Calu3 (cell line): ENCODE data around the gene CDK14. TPM values are rescaled to one million over a fixed set of nuclear protein-coding genes. Genes with fewer than 3 reads are reported as not detected.

Experiments
- BruUV-seq: library from RNA; stranded (reverse); fragments of 400-500 nt; replicated peaks from 2 replicates; lab custom pipeline; 2021; lab: Mats Ljungman, UMichigan
- CTCF ChIA-PET: fragments of 300-600 bp; sonication (Branson Sonifier 250); formaldehyde crosslinking; loops from one replicate; lab custom pipeline; 2022; ENCODE audit warnings: antibody characterized with exemption; lab: Charles Lee
- DNase-seq: peaks from one replicate; pipeline ENCODE4 v3.0.0; 2022
- H3K27ac Mint-ChIP-seq: one replicate; pipeline ENCODE4 v1.8.0; 2022; ENCODE audit warnings: mixed read lengths; ENCODE audit not compliant: unreplicated experiment
- H3K27me3 Mint-ChIP-seq: one replicate; pipeline ENCODE4 v1.8.0; 2022; ENCODE audit warnings: mixed read lengths; ENCODE audit not compliant: unreplicated experiment
- H3K36me3 Mint-ChIP-seq: one replicate; pipeline ENCODE4 v1.8.0; 2022; ENCODE audit warnings: mild to moderate bottlenecking, moderate library complexity, mixed read lengths; ENCODE audit not compliant: insufficient read depth, unreplicated experiment
- H3K4me1 Mint-ChIP-seq: one replicate; pipeline ENCODE4 v1.8.0; 2022; ENCODE audit warnings: mild to moderate bottlenecking, low read depth, mixed read lengths; ENCODE audit not compliant: unreplicated experiment
- H3K4me3 Mint-ChIP-seq: one replicate; pipeline ENCODE4 v1.8.0; 2022; ENCODE audit warnings: mild to moderate bottlenecking, low read depth, moderate library complexity, mixed read lengths; ENCODE audit not compliant: unreplicated experiment
- H3K9me3 Mint-ChIP-seq: one replicate; pipeline ENCODE4 v1.8.0; 2022; ENCODE audit warnings: low read depth, mixed read lengths; ENCODE audit not compliant: unreplicated experiment
- CTCF ChIP-seq: fragments of 200-600 bp; IDR thresholded peaks from one replicate; pipeline ENCODE4 v1.8.0; 2022; ENCODE audit warnings: antibody characterized with exemption; ENCODE audit not compliant: unreplicated experiment
- intact Hi-C: fragments of 100-400 bp; cut with micrococcal nuclease; formaldehyde crosslinking; loops from one replicate; pipeline ENCODE4 v1.10.0; 2022; ENCODE audit not compliant: unreplicated experiment
- total RNA-seq: library from RNA; stranded (reverse); gene quantifications from 2 replicates; pipeline ENCODE4 v1.2.3, GENCODE V29; 2022

Gene CDK14
- total RNA-seq, 1 experiment from 2014 or later, result 29.4 TPM

- Mint-ChIP-seq H3K27ac (no peak overlapping the region), H3K4me3 (no peak overlapping the region), H3K4me1 (no peaks in the 10 kb centered on the region), H3K36me3 (no peaks in the 10 kb centered on the region), H3K9me3 (no peaks in the 10 kb centered on the region), H3K27me3 (no peaks in the 10 kb centered on the region)
- DNase-seq, result no peak
- TF ChIP-seq CTCF, result no peak
- intact Hi-C loops, result no loop called here
- CTCF ChIA-PET, result no interaction called here
- no TSS peak for BruUV-seq
Observed at GRCh38 chr7:90917539-90917938, 321.4 kb downstream of the CDK14 start.

DNA sequence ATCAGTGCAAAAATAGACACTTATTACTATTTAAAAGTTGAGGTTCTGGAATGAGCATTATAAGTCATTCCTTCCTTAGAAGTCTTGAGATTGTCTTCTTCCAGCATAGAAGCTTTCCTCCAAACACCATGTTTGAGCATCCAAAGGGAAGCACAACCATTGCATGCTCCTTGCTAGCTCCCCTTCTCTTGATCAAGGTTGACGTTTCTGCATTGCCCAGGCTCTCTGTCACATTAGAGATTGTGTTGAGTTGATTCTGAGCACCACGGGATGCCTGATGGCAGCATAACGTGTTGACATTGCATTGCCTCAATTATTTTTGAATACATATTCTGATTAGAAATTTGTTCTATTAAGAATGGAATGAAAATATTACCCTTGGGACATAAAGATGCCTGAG is 322.2 kb downstream of the CDK14 start:
- no peak for DNase-seq
- no peak overlapping the region for H3K4me3 Mint-ChIP-seq
- BruUV-seq, result no TSS peak
- no peak overlapping the region for H3K27ac Mint-ChIP-seq
- H3K36me3 Mint-ChIP-seq, result no peaks in the 10 kb centered on the region
- CTCF ChIA-PET, result no interaction called here
- no peaks in the 10 kb centered on the region for H3K27me3 Mint-ChIP-seq
- no peaks in the 10 kb centered on the region for H3K4me1 Mint-ChIP-seq
- intact Hi-C loops, result no loop called here
- no peak for TF ChIP-seq CTCF
- no peaks in the 10 kb centered on the region for H3K9me3 Mint-ChIP-seq

DNA sequence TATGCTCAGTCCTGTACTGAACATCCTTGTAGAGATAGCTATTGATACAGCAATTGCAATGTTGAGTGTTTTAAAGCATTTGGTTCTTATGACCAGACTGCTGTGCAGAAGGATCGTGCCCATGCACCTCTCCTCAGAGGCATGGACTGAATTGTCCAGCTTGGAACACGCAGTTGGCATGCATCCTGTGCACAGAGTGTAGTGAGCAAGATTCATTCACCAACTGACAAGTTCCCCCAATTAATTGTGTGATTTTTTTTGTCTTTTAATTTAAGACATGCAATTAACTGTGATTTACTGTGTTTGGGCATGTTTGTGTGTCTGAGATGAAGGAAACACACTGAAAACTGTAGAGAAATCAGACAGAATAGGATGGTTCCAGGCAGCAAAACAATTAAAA is 323.7 kb downstream of the CDK14 start:
- BruUV-seq, result no TSS peak
- intact Hi-C loops, result loop anchor here (10.0 kb wide), 1 partner anchor 165 kb away; no protein-coding TSS in a partner anchor

DNA sequence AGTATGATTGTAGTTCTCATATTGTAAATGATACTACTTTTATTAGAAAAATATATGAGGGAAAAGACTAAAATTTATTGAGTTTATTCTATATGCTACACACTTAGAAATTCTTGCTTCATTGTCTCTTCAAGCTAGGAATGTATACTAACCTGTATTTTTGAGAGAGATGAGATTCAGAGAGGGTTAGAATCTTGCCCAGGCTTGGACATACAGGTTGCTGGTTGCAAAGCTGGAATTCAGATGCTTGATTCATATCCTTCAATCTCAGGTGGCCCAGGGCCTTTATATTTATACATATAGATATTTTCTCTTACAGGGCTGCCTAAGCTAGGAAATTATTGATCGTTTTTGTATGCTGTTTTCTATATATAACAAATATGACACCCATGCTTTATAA is 324.2 kb downstream of the CDK14 start:
- DNase-seq, result no peak
- H3K27ac Mint-ChIP-seq, result no peak overlapping the region
- BruUV-seq, result no TSS peak
- no peak overlapping the region for H3K4me3 Mint-ChIP-seq
- no peaks in the 10 kb centered on the region for H3K36me3 Mint-ChIP-seq
- H3K9me3 Mint-ChIP-seq, result no peaks in the 10 kb centered on the region
- no peaks in the 10 kb centered on the region for H3K4me1 Mint-ChIP-seq
- H3K27me3 Mint-ChIP-seq, result no peaks in the 10 kb centered on the region
- intact Hi-C loops, result loop anchor here (10.0 kb wide), 1 partner anchor 166 kb away; no protein-coding TSS in a partner anchor
- no peak for TF ChIP-seq CTCF
- CTCF ChIA-PET, result no interaction called here

More for the DNA sequence above, 323.7 kb downstream of the CDK14 start:
- Mint-ChIP-seq H3K27me3 (no peaks in the 10 kb centered on the region), H3K9me3 (no peaks in the 10 kb centered on the region), H3K36me3 (no peaks in the 10 kb centered on the region), H3K4me3 (no peak overlapping the region), H3K4me1 (no peaks in the 10 kb centered on the region), H3K27ac (no peak overlapping the region)
- no peak for DNase-seq
- no peak for TF ChIP-seq CTCF
- CTCF ChIA-PET, result no interaction called here
